Measurements from ENCODE around the gene C4A. TPM values are rescaled to one million over a fixed set of nuclear protein-coding genes. Genes with fewer than 3 reads are reported as not detected.

The C4A gene
- total RNA-seq, 1 experiment from 2014 or later, result 8.1 TPM

Small RNAs within 50 kb of the gene (microRNA-seq; reads per million reads assigned to microRNA genes)
- gene MIR1236 (ENCODE audit: unreplicated experiment), result 0.95 reads per million

Other genes with a start within 250 kb of the C4A start
- gene CLIC1, start 245.5 kb upstream of the C4A start, total RNA-seq (2021; ENCODE audit: unreplicated experiment), result 583 TPM
- 38.1 TPM for gene MSH5, start 242.1 kb upstream of the C4A start, total RNA-seq (2021; ENCODE audit: unreplicated experiment)
- gene SAPCD1, start 219.4 kb upstream of the C4A start, total RNA-seq (2021; ENCODE audit: unreplicated experiment), result 6.3 TPM
- gene VWA7, start 204.7 kb upstream of the C4A start, total RNA-seq (2021; ENCODE audit: unreplicated experiment), result 4.3 TPM
- 229 TPM for gene VARS1, start 186.3 kb upstream of the C4A start, total RNA-seq (2021; ENCODE audit: unreplicated experiment)
- gene LSM2, start 175.1 kb upstream of the C4A start, total RNA-seq (2021; ENCODE audit: unreplicated experiment), result 89.7 TPM
- 2.8 TPM for gene HSPA1L, start 166.8 kb upstream of the C4A start, total RNA-seq (2021; ENCODE audit: unreplicated experiment)
- 169 TPM for gene HSPA1A, start 166.5 kb upstream of the C4A start, total RNA-seq (2021; ENCODE audit: unreplicated experiment)
- 147 TPM for gene HSPA1B, start 154.3 kb upstream of the C4A start, total RNA-seq (2021; ENCODE audit: unreplicated experiment)
- gene NEU1, start 119.2 kb upstream of the C4A start, total RNA-seq (2021; ENCODE audit: unreplicated experiment), result 111 TPM
- gene SLC44A4, start 103.1 kb upstream of the C4A start, total RNA-seq (2021; ENCODE audit: unreplicated experiment), result 2.7 TPM
- 60.4 TPM for gene EHMT2, start 84.4 kb upstream of the C4A start, total RNA-seq (2021; ENCODE audit: unreplicated experiment)
- gene ZBTB12, start 80.0 kb upstream of the C4A start, total RNA-seq (2021; ENCODE audit: unreplicated experiment), result 9.4 TPM
- gene C2, start 54.3 kb upstream of the C4A start, total RNA-seq (2021; ENCODE audit: unreplicated experiment), result 1.0 TPM
- 5.6 TPM for gene CFB, start 36.0 kb upstream of the C4A start, total RNA-seq (2021; ENCODE audit: unreplicated experiment)
- 94.9 TPM for gene NELFE, start 23.1 kb upstream of the C4A start, total RNA-seq (2021; ENCODE audit: unreplicated experiment)
- 121 TPM for gene SKIC2, start 22.9 kb upstream of the C4A start, total RNA-seq (2021; ENCODE audit: unreplicated experiment)
- gene DXO, start 9.9 kb upstream of the C4A start, total RNA-seq (2021; ENCODE audit: unreplicated experiment), result 38.1 TPM
- 8.8 TPM for gene C4B, start 32.7 kb downstream of the C4A start, total RNA-seq (2021; ENCODE audit: unreplicated experiment)
- gene CYP21A2, start 56.4 kb downstream of the C4A start, total RNA-seq (2021; ENCODE audit: unreplicated experiment), result 1.1 TPM
- gene TNXB, start 127.3 kb downstream of the C4A start, total RNA-seq (2021; ENCODE audit: unreplicated experiment), result 1.8 TPM
- gene ATF6B, start 146.2 kb downstream of the C4A start, total RNA-seq (2021; ENCODE audit: unreplicated experiment), result 127 TPM
- gene FKBPL, start 148.2 kb downstream of the C4A start, total RNA-seq (2021; ENCODE audit: unreplicated experiment), result 7.4 TPM
- 1.3 TPM for gene PRRT1, start 169.9 kb downstream of the C4A start, total RNA-seq (2021; ENCODE audit: unreplicated experiment)
- 20.1 TPM for gene PPT2, start 172.1 kb downstream of the C4A start, total RNA-seq (2021; ENCODE audit: unreplicated experiment)
- gene EGFL8, start 182.5 kb downstream of the C4A start, total RNA-seq (2021; ENCODE audit: unreplicated experiment), result 11.1 TPM
- gene AGPAT1, start 194.0 kb downstream of the C4A start, total RNA-seq (2021; ENCODE audit: unreplicated experiment), result 88.4 TPM
- 82.3 TPM for gene RNF5, start 196.3 kb downstream of the C4A start, total RNA-seq (2021; ENCODE audit: unreplicated experiment)
- 3.7 TPM for gene AGER, start 202.2 kb downstream of the C4A start, total RNA-seq (2021; ENCODE audit: unreplicated experiment)
- gene PBX2, start 208.1 kb downstream of the C4A start, total RNA-seq (2021; ENCODE audit: unreplicated experiment), result 76.2 TPM
- 2.0 TPM for gene GPSM3, start 210.6 kb downstream of the C4A start, total RNA-seq (2021; ENCODE audit: unreplicated experiment)
- 2.0 TPM for gene NOTCH4, start 242.0 kb downstream of the C4A start, total RNA-seq (2021; ENCODE audit: unreplicated experiment)